ENCODE data around the gene GBP5.
"Not testable (repeated sequence)": the region's sequence is repeated elsewhere in the genome, so short reads cannot be mapped to it uniquely, and the experiment has no call there.

The GBP5 gene

DNA sequence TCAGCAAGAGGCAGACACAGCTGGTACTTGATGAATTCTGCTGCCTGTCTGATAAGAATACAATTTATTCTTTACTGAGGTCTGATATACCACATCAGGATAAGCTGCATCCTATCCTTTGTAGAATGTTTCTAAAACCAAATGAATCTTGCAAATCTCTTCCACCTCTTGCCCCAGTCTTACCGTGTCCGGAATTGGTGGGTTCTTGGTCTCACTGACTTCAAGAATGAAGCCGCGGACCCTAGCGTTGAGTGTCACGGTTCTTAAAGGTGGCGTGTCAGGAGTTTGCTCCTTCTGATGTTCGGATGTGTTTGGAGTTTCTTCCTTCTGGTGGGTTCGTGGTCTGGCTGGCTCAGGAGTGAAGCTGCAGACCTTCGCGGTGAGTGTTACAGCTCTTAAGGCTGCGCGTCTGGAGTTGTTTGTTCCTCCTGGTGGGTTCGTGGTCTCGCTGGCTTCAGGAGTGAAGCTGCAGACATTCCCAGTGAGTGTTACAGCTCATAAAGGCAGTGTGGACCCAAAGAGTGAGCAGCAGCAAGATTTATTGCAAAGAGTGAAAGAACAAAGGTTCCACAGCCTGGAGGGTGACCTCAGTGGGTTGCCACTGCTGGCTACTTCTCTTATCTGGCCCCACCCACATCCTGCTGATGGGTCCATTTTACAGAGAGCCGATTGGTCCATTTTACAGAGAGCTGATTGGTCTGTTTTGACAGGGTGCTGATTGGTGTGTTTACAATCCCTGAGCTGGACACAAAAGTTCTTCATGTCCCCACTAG lies at the start of gene GBP5:
Gene GBP5 (minus strand): TSS at position 592 of the 773 bp plus-strand sequence. CDS start 3,305 bp downstream, outside the sequence.
- DNase-seq = not testable (repeated sequence)

GRCh38 chr1:89322402-89322801 lies 49.7 kb upstream of the GBP5 start:
- DNase-seq = no peak

DNA sequence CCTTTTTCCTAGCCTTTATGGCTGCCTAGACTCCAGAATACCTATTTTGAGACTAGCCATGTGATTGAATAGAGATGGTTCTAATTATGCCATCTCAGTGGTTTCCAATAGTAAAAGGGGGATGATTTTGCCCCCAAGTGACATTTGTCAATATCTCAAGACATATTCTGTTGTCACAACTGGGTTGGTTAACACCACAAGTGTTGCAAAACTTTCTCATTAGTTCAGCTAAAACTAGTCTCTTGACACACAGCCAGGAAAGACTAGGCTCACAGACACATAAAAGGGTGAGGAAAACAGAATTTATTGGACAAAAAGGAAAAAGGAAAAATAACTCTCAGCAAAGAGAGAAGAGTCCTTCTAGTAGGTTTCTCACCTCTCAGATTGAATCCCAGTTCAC lies 39.9 kb upstream of the GBP5 start:
- DNase-seq = no peak

DNA sequence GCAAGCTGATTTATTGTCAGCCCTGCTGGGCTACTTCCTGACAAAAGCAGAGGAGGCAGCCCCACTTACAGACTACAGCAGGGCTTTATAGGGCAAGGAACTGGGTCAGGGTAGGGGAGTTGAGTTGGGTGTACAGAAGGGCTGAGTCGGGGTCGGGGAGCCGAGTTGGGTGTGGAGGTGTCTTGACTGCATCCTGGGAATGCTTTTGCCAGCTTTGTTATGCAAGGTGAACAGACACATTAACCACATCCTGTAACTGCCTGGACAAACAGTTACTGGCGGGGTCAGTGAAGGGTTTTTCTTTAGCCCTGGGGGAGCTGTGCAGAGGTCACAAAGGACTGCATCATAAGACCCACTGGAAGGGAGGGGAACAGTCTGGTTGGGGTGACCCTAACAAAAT lies 39.1 kb upstream of the GBP5 start:
- no peak for DNase-seq

DNA sequence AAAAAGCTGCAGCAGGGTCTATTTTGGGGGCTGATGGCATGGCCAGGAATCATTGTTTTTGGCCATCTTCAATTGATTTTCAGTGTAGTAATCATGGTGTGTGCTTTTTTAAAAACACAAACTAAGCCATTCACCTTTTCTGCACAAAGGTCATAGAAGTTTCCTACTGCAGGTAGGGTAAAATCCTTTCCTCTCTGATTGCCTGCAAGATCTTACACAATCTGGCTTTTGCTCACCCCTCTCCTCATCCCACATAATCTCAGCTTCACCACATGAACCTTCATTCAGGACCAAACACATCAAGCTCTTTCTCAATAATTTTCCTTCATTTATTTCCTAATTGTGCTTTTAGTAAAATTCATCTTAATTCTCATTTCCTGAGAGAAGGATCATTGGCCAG lies 38.3 kb upstream of the GBP5 start:
- DNase-seq = no peak

DNA sequence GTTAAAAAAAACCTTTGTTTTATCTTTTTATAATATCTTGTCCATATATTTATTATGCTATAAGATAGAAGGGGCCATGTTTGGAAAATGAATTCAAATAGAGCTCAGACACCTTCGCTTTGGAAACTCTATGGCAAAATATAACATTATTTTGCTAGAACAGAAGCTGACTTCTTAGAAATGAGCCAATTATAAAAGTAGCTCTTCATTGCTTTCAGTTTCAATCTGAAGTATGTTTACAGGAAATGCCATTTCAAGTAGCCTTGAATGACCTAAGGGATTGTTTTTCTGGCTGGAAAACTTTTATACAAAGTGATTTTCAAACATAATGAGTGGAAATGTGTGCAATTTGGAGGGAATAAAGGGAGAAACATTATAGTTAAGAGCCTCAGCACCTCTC lies 37.8 kb upstream of the GBP5 start:
- peak; percentile 56 for DNase-seq

DNA sequence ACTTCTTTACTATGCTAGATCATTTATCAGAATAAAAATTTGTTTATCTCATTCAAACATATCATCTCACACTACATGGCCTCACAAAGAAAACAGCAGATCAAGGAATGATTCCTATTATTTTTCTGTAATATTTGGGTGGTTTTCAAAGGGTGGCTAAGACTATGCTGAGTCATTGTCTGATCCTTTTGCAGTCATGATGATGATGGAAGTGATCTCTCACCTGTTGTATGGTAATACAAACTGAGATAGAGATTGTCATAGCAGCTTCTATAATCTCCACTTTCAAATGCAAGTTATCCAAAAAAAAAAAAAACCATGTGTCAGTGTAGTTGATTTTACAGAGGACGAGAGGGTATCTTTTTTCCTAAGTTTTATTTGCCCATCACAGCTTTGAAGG lies 37.2 kb upstream of the GBP5 start:
- no peak for DNase-seq

DNA sequence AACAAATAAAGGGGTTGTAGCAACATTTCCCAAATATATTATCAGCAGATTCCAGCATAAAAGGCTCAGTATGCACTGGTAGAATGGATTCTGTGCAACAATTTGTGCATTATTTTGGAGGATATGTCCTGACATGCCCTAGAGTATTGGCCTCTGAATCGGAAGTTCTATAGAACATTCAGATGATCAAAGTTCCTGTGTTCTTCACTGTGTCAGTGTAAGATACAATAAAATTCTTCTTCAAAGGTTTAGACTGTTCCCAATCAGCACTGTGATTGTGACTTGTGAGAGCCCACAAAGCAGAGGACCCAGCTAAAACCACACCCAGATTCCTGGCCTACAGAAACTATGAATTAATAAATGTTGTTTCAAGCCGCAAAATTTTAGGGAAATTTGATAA lies 33.6 kb upstream of the GBP5 start:
- no peak for DNase-seq

DNA sequence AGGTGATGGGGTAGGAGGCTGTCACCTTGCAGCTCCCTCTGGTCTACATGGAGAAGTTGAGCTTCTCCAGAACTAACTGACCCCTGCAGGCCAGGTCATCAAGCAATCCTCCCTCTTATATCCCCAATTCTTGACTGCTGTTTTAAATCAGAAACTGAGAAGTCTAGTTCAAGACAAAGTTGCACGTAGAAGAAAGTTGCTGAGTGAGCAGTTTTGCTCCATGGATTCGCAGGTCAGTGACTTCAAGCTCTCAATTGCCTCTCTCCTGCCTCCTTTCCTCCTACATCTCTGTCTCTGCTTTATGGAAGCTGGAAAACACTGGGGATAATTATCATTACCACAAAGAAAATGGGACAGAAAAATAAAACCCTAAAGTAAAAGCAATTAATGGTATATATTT lies 32.8 kb upstream of the GBP5 start:
- DNase-seq = no peak

GRCh38 chr1:89304572-89305230 lies 32.0 kb upstream of the GBP5 start:
- no peak for DNase-seq

- DNase-seq = no peak
Observed at GRCh38 chr1:89302697-89303332, 30.2 kb upstream of the GBP5 start.

DNA sequence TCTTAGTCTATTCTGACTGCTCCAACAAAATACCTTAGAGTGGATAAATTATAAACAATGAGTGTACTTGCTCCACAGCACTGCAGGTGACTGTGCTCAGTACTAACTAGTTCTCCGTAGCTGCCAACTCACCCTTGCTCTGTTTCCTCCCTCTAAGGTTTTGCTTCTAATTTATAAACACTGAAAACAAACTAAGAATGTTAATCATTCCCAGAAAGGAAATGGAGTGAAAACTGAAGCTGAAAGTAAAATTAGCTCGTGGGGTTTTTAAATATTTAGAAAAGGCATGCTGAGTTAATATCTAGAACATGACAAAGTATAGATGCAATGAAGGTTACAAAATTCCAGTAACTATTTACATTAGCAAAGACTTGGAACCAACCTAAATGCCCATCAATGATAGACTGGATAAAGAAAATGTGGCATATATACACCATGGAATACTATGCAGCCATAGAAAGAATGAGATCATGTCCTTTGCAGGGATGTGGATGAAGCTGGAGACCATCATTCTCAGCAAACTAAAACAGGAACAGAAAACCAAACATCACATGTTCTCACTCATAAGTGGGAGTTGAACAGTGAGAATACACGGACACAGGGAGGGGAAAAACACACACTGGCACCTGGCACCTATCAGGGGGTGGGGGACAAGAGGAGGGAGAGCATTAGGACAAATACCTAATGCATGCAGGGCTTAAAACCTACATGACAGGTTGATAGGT lies 27.2 kb upstream of the GBP5 start:
- not testable (repeated sequence) for DNase-seq

DNA sequence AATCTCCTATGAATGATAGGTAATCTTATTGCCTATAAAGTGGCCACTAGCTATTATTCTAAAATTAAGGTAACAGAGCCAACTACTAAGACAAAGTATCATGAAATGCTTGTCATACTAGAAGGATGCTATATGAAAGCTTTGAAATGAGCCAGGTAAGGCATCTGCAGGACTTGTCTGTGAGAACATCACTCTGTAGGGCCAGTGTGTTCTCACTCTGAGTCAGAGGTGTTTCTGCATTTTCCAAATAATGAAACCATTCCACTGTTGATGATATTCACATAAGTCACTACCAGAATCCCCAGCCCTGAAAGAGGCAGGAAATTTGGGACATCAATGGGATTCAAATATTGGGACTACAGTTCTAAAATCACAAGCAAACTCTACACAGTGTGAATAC lies 25.8 kb upstream of the GBP5 start:
- DNase-seq = no peak

GRCh38 chr1:89295187-89295586 lies 22.5 kb upstream of the GBP5 start:
- DNase-seq = no peak

DNA sequence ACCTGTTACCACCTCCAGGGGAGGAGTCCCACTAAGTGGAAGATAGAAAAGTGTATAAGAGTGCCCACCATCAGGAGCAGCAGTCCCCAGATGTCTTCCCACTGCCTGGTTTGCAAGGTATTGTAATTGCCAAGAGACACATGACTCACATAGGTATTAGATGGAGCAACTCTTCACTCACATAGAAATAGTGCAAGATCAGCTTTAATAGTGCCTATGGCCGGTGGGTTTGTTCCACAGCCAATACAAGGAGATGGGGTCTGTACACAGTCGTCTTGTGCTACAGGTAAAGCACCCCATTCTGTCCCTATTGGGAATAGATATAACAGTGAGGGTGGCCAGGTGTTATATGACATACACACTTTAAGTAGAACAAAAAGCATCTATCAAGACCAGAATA lies 18.6 kb upstream of the GBP5 start:
- no peak for DNase-seq

DNA sequence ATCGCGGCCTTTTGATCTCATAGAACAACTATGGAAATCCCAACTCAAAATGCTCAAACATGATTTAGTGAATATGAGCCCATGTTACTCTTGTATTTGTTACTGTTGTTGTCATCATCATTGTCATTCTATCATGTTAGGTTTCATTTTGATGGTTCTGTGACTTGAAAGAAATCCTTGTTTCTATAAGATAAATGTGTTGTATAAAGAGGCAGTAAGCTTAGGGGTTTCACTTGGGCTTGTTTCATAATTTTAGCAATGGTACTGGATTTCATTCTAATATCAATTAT lies 15.3 kb upstream of the GBP5 start:
- no peak for DNase-seq

DNA sequence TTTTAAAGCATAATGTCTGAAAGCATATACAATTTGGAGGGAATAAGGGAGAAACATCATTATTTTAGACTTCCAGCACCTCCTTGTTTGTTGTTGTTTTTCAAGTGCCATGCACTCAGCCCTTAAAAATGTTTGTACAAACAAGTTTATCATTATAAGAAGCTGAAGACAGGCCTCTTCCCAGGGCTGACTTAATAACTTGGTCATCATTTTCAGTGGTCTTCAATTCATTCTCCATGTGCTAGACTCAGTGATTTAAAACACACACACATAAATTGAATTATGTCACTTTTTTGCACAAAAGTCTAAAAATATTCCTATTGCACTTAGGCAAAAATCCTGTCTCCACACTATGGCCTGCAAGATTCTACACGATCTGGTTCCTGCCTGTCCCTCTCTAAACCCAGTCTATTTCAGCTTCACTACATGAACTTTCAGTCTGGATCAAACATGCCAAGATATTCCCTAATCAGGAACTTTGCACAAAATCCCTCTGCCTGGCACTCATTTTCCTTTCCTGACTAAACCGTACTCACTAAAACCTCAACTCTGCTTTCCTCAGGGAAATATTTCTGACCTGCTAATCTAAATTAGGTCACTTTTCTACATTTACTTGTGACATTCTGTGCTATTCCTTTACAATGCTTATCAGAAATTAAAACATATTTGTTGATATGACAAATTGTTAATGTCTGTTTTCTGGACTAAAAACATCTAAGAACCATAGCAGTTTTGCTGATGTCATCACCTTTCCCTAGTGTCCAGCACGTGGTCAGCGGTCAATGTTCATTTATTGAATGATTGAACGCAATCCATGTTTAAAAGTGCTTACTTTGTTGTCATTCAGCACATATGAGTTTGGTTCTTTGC lies 14.8 kb upstream of the GBP5 start:
- no peak for DNase-seq

DNA sequence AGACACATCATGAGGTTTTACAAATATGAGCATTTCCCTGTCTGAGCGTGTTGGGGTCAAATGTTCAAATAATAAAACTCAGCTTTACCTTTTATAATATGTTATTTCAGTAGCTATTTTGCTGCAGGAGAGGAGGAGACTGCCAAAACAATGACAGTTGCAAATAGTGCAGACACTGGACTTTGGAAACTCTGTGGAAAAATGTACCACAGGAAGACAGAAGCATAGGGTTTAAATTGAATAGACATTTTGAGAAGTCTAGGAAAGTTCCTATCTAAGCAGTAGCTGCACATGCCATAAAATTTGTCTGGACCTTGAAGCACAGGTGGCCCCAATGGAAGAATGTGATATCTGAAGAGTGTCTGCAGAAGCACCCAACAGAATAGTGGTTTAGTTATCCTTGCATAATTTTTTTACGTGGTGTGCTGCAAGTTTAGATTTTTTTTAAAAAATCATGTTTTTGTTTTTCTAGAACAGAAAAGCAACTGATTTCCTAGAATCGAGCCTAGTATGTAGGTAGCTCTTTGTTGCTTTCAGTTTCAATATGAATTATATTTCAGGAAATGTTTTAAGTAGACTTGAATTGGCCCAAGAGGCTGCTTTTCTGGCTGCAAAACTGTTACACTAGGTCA lies 14.0 kb upstream of the GBP5 start:
- DNase-seq = no peak

GRCh38 chr1:89285745-89286380 lies 13.2 kb upstream of the GBP5 start:
- DNase-seq = no peak

DNA sequence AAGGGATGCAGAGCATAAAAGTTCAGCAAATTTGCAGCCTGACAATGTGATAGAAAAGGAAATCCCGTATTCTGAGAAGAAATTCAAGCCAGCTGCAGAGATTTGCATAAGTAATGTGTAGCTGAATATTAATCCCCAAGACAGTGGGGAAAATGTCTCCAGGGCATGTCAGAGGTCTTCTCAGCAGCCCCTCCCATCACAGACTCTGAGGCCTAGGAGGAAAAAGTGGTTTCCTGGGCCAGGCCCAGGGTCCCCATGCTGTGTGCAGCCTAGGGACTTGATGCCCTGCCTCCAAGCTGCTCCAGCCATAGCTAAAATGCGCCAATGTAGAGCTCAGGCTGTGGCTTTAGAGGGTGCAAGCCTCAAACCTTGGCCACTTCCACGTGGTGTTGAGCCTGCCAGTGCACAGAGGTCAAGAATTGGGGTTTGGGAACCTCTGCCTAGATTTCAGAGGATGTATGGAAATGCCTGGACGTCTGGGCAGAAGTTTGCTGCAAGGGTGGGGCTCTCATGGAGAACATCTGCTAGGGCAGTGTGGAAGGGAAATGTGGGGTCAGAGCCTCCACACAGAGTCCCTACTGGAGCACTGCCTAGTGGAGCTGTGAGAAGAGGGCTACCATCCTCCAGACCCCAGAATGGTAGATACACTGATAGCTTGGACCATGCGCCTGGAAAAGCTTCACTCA lies 11.6 kb upstream of the GBP5 start:
- not testable (repeated sequence) for DNase-seq

GRCh38 chr1:89280766-89281165 lies 8.1 kb upstream of the GBP5 start:
- no peak for DNase-seq

Measured in DMS79 treated with DMSO at 0.1 percent for 48 hours (cell line).